Cardiac muscle cell (in vitro differentiated cells and primary cell): ENCODE data around the gene NTRK3. TPM values are rescaled to one million over a fixed set of nuclear protein-coding genes. Genes with fewer than 3 reads are reported as not detected.

Source experiments
- DNase-seq, 2 donors: peaks; one replicate each; pipeline versions ENCODE4 v3.0.0 to v3.0.0-alpha.2; 2010 to 2017; ENCODE audit warnings: low read depth in 1 of 2, low spot score in 1 of 2
- H3K27ac ChIP-seq: fragments of 200-600 bp; sonication (generic); 2 replicates; pipeline ENCODE4 v1.5.1; 2016
- H3K27me3 ChIP-seq: fragments of 200-600 bp; sonication (generic); 2 replicates; pipeline ENCODE4 v1.6.0; 2016; ENCODE audit warnings: control low read depth
- H3K36me3 ChIP-seq: fragments of 200-600 bp; sonication (generic); 2 replicates; pipeline ENCODE4 v1.5.1; 2016; ENCODE audit warnings: control low read depth
- H3K4me1 ChIP-seq: fragments of 200-600 bp; sonication (generic); 2 replicates; pipeline ENCODE4 v1.8.1; 2017; ENCODE audit warnings: low read depth, mild to moderate bottlenecking, mixed run types
- H3K4me3 ChIP-seq: fragments of 200-600 bp; sonication (generic); 2 replicates; pipeline ENCODE4 v1.5.1; 2016; ENCODE audit warnings: mild to moderate bottlenecking
- H3K9me3 ChIP-seq: fragments of 200-600 bp; sonication (generic); 2 replicates; pipeline ENCODE4 v1.5.1; 2017; ENCODE audit warnings: low read depth, mild to moderate bottlenecking, control low read depth
- polyA plus RNA-seq: library from polyadenylated mRNA; unstranded; fragments of >200 nt; fragmentation: Nextera tagmentation; extraction: Ambion mirVana; gene quantifications from 2 replicates; pipeline ENCODE4 v1.2.1, GENCODE V29; 2016
- total RNA-seq: library from RNA; depleted of rRNA; stranded (reverse); fragments of >200 nt; gene quantifications from 2 replicates; pipeline ENCODE4 v1.2.3, GENCODE V29; 2016
- TF ChIP-seq, protein P1 (sequence below): IDR thresholded peaks from 2 replicates; pipeline ENCODE4 v1.5.1; 2012; ENCODE audit warnings: low read depth, mild to moderate bottlenecking, low read length

NTRK3 gene
- total and polyA plus RNA-seq, 2 experiments from 2014 or later, result 3.3 to 6.2 TPM

GRCh38 chr15:88178631-88179030 is 77.9 kb downstream of the NTRK3 start:
- Histone ChIP-seq H3K4me3 (no peak overlapping the region), H3K9me3 (no peaks in the 10 kb centered on the region), H3K4me1 (peaks cover 6% of the 10 kb centered on the region), H3K27me3 (no peaks in the 10 kb centered on the region), H3K36me3 (no peaks in the 10 kb centered on the region), H3K27ac (no peak overlapping the region)
- TF ChIP-seq, protein P1, sequence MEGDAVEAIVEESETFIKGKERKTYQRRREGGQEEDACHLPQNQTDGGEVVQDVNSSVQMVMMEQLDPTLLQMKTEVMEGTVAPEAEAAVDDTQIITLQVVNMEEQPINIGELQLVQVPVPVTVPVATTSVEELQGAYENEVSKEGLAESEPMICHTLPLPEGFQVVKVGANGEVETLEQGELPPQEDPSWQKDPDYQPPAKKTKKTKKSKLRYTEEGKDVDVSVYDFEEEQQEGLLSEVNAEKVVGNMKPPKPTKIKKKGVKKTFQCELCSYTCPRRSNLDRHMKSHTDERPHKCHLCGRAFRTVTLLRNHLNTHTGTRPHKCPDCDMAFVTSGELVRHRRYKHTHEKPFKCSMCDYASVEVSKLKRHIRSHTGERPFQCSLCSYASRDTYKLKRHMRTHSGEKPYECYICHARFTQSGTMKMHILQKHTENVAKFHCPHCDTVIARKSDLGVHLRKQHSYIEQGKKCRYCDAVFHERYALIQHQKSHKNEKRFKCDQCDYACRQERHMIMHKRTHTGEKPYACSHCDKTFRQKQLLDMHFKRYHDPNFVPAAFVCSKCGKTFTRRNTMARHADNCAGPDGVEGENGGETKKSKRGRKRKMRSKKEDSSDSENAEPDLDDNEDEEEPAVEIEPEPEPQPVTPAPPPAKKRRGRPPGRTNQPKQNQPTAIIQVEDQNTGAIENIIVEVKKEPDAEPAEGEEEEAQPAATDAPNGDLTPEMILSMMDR, result no peak
- no peak for DNase-seq

DNA sequence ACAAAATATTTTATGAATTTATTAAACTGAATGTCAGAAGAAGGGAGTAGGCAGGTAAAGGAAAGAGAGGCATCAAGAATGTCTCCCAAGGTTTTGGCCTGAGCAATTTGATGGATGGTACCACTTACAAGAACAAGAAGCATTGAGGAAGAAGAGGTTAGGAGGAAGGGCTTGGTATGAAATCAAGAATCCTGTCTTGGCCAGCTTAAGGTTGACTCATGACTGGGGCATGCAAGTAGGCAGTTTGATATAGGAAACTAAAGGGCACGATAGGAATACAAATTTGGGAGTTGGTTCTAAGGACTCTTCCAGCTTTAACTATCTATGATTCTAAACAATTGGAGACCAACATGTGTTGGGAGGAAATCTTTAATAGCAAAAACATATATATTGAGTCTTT is 79.1 kb downstream of the NTRK3 start:
- TF ChIP-seq, protein P1, result no peak
- no peaks in the 10 kb centered on the region for H3K36me3 ChIP-seq
- DNase-seq, result no peak

DNA sequence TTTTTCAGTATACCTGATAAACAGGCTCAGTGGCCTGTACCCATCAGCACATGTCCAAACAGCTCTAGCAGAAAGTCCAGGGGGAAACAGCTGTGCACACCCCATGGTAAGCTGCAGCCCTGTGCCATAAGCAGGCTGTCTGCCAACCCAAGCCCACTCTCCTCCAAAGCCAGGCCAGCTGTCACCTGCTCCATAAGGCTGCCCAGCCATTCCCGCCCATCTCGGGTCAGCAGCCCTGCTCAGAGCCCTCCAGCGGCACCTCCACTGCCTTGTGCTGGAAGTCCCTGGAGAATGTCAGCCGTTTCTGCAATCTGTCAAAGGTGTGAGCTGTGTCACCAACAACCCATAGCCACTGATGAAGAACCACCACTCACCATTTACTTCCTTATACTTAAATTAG is 82.0 kb downstream of the NTRK3 start:
- DNase-seq, result peak in 1 of 2 donors; percentile 72
- H3K27ac ChIP-seq, result no peak overlapping the region
- H3K27me3 ChIP-seq, result no peaks in the 10 kb centered on the region
- H3K9me3 ChIP-seq, result no peaks in the 10 kb centered on the region
- H3K4me3 ChIP-seq, result no peak overlapping the region
- peaks cover 6% of the 10 kb centered on the region for H3K4me1 ChIP-seq
- H3K36me3 ChIP-seq, result no peaks in the 10 kb centered on the region
- TF ChIP-seq, protein P1, result no peak

More for the DNA sequence above, 79.1 kb downstream of the NTRK3 start:
- no peaks in the 10 kb centered on the region for H3K9me3 ChIP-seq
- no peaks in the 10 kb centered on the region for H3K27me3 ChIP-seq
- no peak overlapping the region for H3K4me3 ChIP-seq
- H3K27ac ChIP-seq, result no peak overlapping the region
- peaks cover 6% of the 10 kb centered on the region for H3K4me1 ChIP-seq

DNA sequence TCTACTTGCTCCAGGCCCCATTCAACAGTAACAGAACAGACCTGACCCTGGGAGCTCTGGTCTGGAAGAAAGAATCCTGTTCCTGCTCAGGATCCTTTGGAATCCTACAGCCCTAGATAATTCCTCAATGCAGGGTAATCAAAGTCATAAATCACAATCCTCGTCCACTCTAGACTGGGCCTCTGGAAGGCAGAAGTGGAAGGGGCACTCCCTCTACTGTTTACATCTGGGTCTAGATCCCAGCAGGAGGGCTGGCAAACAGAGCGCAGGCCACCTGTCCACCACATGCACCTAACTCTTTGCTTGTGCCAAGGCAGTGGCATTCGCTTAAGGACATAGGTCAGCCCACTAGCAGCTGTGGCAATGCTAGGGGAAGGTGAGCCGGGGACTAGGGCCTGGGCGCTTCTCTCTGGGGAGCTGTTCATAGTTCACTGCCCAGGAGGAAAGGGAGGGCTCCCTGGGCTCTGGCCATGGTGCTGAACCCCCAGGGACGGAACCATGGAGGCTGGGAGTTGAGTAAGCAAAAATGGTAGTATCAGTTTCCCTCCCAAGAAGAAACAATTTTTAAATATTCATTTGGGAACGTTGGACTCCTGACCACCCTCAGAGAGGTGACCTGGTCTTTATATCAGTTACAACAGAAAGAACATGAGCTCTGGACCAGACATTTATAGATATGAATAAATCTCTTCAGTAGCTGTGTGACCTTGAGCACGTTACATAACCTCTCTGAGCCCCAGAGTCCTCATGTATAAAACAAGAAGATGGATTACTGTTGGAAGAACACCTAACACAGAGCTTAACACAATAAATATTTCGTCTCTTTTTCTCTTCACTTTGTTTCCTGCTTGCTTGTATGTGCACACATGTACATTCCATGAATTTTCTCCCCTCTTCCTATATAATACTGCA is 90.2 kb downstream of the NTRK3 start:
- Histone ChIP-seq H3K9me3 (no peaks in the 10 kb centered on the region), H3K27me3 (no peaks in the 10 kb centered on the region), H3K4me3 (no peak overlapping the region), H3K4me1 (no peaks in the 10 kb centered on the region), H3K27ac (no peak overlapping the region), H3K36me3 (no peaks in the 10 kb centered on the region)
- TF ChIP-seq, protein P1, result no peak
- DNase-seq, result peak; percentile 5 to 84

- Histone ChIP-seq H3K4me1 (no peaks in the 10 kb centered on the region), H3K27ac (no peak overlapping the region), H3K36me3 (no peaks in the 10 kb centered on the region), H3K27me3 (no peaks in the 10 kb centered on the region), H3K9me3 (no peaks in the 10 kb centered on the region), H3K4me3 (no peak overlapping the region)
- DNase-seq, result no peak
- TF ChIP-seq, protein P1, result no peak
These were observed 94.9 kb downstream of the NTRK3 start for GRCh38 chr15:88161636-88162035.
